Mesothelial cell of epicardium (in vitro differentiated cells): ENCODE data around the gene SHC3. TPM values are rescaled to one million over a fixed set of nuclear protein-coding genes. Genes with fewer than 3 reads are reported as not detected.

Experiments
- DNase-seq, 2 experiments: peaks; one replicate each; pipeline ENCODE4 v3.0.0; 2021; ENCODE audit warnings: low spot score in 2 of 2; ENCODE audit not compliant: unreplicated experiment in 2 of 2
- H3K27ac Mint-ChIP-seq: 2 replicates; pipeline ENCODE4 v1.8.0; 2021; ENCODE audit warnings: mixed read lengths
- H3K27me3 Mint-ChIP-seq: 2 replicates; pipeline ENCODE4 v1.8.0; 2021; ENCODE audit warnings: low read depth, mixed read lengths
- H3K36me3 Mint-ChIP-seq: 2 replicates; pipeline ENCODE4 v1.8.0; 2021; ENCODE audit warnings: mixed read lengths
- H3K4me1 Mint-ChIP-seq: 2 replicates; pipeline ENCODE4 v1.8.0; 2021; ENCODE audit warnings: mixed read lengths
- H3K4me3 Mint-ChIP-seq: 2 replicates; pipeline ENCODE4 v1.8.0; 2021; ENCODE audit warnings: mild to moderate bottlenecking, moderate library complexity, mixed read lengths
- H3K9me3 Mint-ChIP-seq: 2 replicates; pipeline ENCODE4 v1.8.0; 2021; ENCODE audit warnings: mixed read lengths
- total RNA-seq: library from RNA; stranded (reverse); gene quantifications from 3 replicates; pipeline ENCODE4 v1.2.1, GENCODE V29; 2021
- TF ChIP-seq, protein P1 (sequence below): fragments of 200-600 bp; sonication (generic); IDR thresholded peaks from one replicate; pipeline ENCODE4 v1.5.0; 2021; ENCODE audit warnings: antibody characterized with exemption; ENCODE audit not compliant: unreplicated experiment

SHC3 gene
- total RNA-seq, 1 donor from 2014 or later = 2.1 TPM

DNA sequence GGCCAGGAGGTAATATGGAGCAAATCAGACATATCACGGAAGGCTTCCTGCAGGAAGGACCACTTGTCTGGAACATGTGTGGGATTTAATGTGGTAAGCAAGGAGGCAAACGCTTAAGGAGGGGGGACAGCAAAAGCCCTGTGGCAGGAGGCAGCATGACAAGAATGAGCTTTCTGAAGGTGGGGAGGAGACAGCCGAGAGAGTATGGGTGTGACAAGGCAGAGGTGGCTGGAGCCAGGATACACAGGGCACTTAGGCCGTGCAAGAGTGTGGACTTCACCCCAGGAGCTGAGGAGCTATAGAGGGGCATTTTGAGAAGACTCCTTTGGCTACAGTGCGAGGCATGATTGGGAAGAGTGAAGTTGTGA, 201.7 kb downstream of the SHC3 start:
- no peaks in the 10 kb centered on the region for H3K27me3 Mint-ChIP-seq
- H3K4me1 Mint-ChIP-seq = no peaks in the 10 kb centered on the region
- TF ChIP-seq, protein P1, sequence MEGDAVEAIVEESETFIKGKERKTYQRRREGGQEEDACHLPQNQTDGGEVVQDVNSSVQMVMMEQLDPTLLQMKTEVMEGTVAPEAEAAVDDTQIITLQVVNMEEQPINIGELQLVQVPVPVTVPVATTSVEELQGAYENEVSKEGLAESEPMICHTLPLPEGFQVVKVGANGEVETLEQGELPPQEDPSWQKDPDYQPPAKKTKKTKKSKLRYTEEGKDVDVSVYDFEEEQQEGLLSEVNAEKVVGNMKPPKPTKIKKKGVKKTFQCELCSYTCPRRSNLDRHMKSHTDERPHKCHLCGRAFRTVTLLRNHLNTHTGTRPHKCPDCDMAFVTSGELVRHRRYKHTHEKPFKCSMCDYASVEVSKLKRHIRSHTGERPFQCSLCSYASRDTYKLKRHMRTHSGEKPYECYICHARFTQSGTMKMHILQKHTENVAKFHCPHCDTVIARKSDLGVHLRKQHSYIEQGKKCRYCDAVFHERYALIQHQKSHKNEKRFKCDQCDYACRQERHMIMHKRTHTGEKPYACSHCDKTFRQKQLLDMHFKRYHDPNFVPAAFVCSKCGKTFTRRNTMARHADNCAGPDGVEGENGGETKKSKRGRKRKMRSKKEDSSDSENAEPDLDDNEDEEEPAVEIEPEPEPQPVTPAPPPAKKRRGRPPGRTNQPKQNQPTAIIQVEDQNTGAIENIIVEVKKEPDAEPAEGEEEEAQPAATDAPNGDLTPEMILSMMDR = no peak
- H3K36me3 Mint-ChIP-seq = no peaks in the 10 kb centered on the region
- no peak overlapping the region for H3K4me3 Mint-ChIP-seq
- H3K27ac Mint-ChIP-seq = no peak overlapping the region
- DNase-seq = no peak
- H3K9me3 Mint-ChIP-seq = peaks cover 12% of the 10 kb centered on the region

DNA sequence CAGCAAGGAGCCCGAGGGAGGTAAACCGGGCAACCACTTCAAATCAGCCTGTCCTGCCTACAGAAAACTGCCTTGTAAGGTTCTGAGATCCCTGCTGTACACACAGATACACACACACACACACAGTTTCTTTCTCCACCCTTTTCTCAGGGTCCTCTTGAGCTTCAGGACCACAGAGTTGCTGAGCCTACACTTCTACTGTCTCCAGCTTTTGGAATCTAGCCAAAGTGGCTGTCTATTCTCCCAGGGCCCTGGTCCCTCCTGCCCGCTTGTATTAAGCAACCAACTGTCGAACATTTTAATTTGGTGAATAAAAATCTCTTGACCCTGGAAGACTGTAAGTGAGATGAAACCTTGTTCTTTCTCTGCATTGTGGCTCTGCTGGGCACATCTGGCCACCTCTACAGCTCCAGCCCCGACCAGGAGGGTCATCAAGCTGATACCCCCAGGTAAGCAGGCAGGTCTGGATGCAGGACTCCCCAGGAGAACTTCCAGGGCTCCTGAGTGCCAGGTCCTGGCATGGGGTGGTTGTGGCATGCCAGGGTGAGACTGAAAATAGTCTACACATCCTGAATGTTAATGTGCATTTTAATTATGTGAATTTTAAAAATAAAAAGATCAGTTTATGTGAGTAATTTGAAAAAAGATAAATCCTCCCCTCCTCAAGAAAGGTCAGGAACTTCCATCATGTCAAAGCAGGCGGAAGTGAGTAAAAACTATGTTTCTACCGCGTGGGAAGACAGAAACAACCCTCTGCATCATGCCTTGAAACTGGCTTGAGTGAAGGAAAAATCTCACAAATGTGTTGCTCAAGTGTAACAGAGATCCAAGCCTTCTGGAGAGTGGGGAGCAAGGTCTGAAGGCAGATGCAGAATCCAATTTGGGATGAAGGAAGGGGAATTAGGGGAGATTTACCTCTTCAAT, 202.4 kb downstream of the SHC3 start:
- Mint-ChIP-seq H3K36me3 (no peaks in the 10 kb centered on the region), H3K27ac (no peak overlapping the region), H3K27me3 (no peaks in the 10 kb centered on the region), H3K4me1 (no peaks in the 10 kb centered on the region), H3K9me3 (peaks cover 7% of the 10 kb centered on the region), H3K4me3 (no peak overlapping the region)
- TF ChIP-seq, protein P1 = no peak
- DNase-seq = no peak

DNA sequence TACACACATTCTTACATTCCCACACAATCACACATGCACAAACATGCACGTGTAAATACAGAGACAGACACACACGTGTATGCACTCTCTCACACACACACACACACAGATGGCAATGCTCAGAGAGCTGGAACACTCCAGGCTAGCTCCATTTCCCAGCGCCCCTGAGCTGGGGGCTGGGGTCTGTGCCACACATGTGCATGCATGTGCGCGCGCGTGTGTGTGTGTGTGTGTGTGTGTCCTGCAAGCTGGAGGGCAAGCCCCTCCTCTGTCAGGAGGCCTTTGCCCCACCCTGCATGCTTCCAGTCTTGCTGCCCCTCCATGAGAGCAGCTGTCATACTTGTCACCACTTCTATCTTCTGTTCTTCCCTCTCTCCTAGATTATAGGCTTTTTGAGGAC, 204.0 kb downstream of the SHC3 start:
- Mint-ChIP-seq H3K36me3 (no peaks in the 10 kb centered on the region), H3K4me1 (no peaks in the 10 kb centered on the region), H3K9me3 (peaks cover 1% of the 10 kb centered on the region), H3K27me3 (no peaks in the 10 kb centered on the region), H3K27ac (no peak overlapping the region), H3K4me3 (no peak overlapping the region)
- TF ChIP-seq, protein P1 = no peak
- DNase-seq = no peak

DNA sequence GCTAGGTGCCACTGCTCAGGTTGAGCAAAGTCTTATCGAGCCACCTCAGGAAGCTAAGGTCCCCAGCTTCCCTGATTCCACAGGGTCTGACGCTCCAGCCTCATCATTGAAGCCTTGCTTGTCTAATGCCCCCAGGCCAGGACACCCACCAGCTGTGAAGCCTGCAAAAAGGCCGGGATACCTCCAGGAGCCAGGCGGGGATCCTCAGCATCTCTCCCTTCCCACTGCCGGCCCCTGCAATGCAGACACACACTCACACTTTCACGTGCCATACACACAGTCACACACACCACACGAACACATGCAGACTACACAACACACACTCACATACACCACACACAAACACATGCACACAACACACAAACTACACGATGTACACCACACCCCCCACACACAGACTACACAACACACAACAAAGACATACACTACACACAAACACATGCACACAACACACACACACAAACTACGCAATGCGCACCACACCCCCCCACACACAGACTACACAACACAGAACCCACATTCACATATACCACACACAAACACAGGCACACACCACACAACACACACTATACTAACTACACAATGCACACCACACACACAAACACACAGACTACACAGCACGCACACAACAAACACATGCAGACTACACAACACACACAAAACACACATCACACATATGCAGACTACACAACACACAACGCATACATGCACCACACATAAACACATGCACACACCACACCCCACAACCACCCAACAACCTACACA, 205.2 kb downstream of the SHC3 start:
- DNase-seq = no peak
- Mint-ChIP-seq H3K36me3 (no peaks in the 10 kb centered on the region), H3K4me1 (peaks cover 4% of the 10 kb centered on the region), H3K27me3 (peaks cover 4% of the 10 kb centered on the region), H3K9me3 (no peaks in the 10 kb centered on the region), H3K4me3 (no peak overlapping the region), H3K27ac (no peak overlapping the region)
- TF ChIP-seq, protein P1 = no peak

DNA sequence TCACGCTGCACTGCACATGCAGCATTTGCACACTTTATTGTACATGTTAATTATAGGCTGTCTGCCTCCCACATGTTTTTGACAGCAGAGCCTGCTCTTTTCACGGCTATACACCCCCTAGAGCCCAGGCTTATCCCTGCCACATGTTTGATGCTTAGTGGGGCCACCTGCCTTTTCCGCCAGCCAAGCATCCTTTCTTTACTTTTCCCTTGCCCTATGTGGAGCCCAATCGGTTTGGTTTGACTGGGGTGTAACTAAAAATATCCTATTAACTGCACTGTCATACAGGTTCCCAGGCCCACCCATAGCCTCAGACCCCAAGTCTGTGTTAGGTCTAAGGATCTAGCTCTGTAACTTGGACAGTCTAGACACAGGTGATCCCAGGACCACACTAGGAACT, 206.2 kb downstream of the SHC3 start:
- Mint-ChIP-seq H3K36me3 (no peaks in the 10 kb centered on the region), H3K4me3 (no peak overlapping the region), H3K4me1 (peaks cover 4% of the 10 kb centered on the region), H3K27me3 (peaks cover 4% of the 10 kb centered on the region), H3K27ac (no peak overlapping the region), H3K9me3 (no peaks in the 10 kb centered on the region)
- TF ChIP-seq, protein P1 = no peak
- no peak for DNase-seq
